ENCODE measurements around the gene RUBCNL.

GRCh38 chr13:46374710-46375109, 12.3 kb downstream of the RUBCNL start:
- TF ChIP-seq CTCF (IDR thresholded peaks at IDR 0.05), result no peak
- no peak for TF ChIP-seq EZH2 (IDR thresholded peaks at IDR 0.05)
- TF ChIP-seq EZH2phosphoT487 (IDR thresholded peaks at IDR 0.05), result no peak
